ENCODE results near the gene AGR2. TPM values are rescaled to one million over a fixed set of nuclear protein-coding genes. Genes with fewer than 3 reads are reported as not detected.

AGR2 gene
- total and polyA plus RNA-seq, 10 of the 15 experiments (the other 5 are each of a cell fraction or from before 2014, with no cell fraction given) = 0.67 TPM; not detected in 9

- ChIA-PET POLR2A (no interaction called here), CTCF (no interaction called here), SMC1A (ENCODE audit: uncharacterized antibody, unreplicated experiment) (no interaction called here), RAD21 (ENCODE audit: unreplicated experiment) (no interaction called here)
- Histone ChIP-seq H3K36me3 (ENCODE audit: control insufficient read depth in 2 of 2, insufficient read depth in 2 of 2, low read length in 1 of 2) (no peaks in the 10 kb centered on the region), H2AFZ (ENCODE audit: control insufficient read depth, low read depth, low read length) (no peak overlapping the region), H3K4me2 (ENCODE audit: control insufficient read depth, insufficient read depth) (no peak overlapping the region), H3K27ac (ENCODE audit: control insufficient read depth, insufficient read depth) (no peak overlapping the region), H3K4me1 (ENCODE audit: control insufficient read depth, insufficient read depth, low read length) (no peaks in the 10 kb centered on the region), H3K9me3 (replicated peaks; ENCODE audit: control insufficient read depth, insufficient read depth, low read length) (no peaks in the 10 kb centered on the region), H3K4me3 (no peak overlapping the region), H3K79me2 (ENCODE audit: control insufficient read depth, insufficient read depth, low read length) (no peaks in the 10 kb centered on the region), H4K20me1 (ENCODE audit: control insufficient read depth, insufficient read depth) (no peaks in the 10 kb centered on the region), H3K27me3 (replicated peaks in 1 of 2; ENCODE audit: control insufficient read depth in 2 of 2, insufficient read depth in 2 of 2, low read length in 1 of 2) (no peaks in the 10 kb centered on the region), H3K9ac (ENCODE audit: control insufficient read depth, insufficient read depth, low read length) (no peak overlapping the region)
- no peak for FAIRE-seq
- no TSS peak for BruUV-seq (replicated peaks)
- 0% methylated on average over 2 of the region's 2 CpGs for WGBS (ENCODE audit: insufficient coverage, insufficient replicate concordance, low lambda C conversion rate, missing lambda C conversion rate)
- no peak for DNase-seq (ENCODE audit: low read depth, low spot score)
- intact Hi-C loops (cut with micrococcal nuclease; ENCODE audit: unreplicated experiment) = no loop called here
- in situ Hi-C loops (cut with MboI) = no loop called here
- no peak for ATAC-seq
- TF ChIP-seq PAX8 (IDR thresholded peaks at IDR 0.05) (no peak), SMAD1 (IDR thresholded peaks at IDR 0.05; ENCODE audit: low read depth, partially characterized antibody) (no peak), MXI1 (IDR thresholded peaks at IDR 0.05; ENCODE audit: low read depth, low read length) (no peak), ZNF24 (IDR thresholded peaks at IDR 0.05) (no peak), BCLAF1 (IDR thresholded peaks at IDR 0.05) (no peak), TARDBP (IDR thresholded peaks at IDR 0.05; ENCODE audit: borderline replicate concordance) (no peak), STAT3 (IDR thresholded peaks at IDR 0.05; ENCODE audit: low read depth, low read length) (no peak), REST (IDR thresholded peaks at IDR 0.05; ENCODE audit: low read depth, low read length) (no peak), ASH2L (IDR thresholded peaks at IDR 0.05; ENCODE audit: borderline replicate concordance, low read depth) (no peak), CHD4 (IDR thresholded peaks at IDR 0.05) (no peak), ATF7 (IDR thresholded peaks at IDR 0.05; ENCODE audit: low read depth) (no peak), MAX (IDR thresholded peaks at IDR 0.05; ENCODE audit: low read depth, low read length) (no peak), NRF1 (conservative IDR thresholded peaks at IDR 0.05; ENCODE audit: low read depth, low read length) (no peak), PAX5 (IDR thresholded peaks at IDR 0.05; ENCODE audit: borderline replicate concordance, low read depth, low read length) (no peak), SREBF2 (IDR thresholded peaks at IDR 0.05; ENCODE audit: low read length) (no peak), USF2 (IDR thresholded peaks at IDR 0.05; ENCODE audit: borderline replicate concordance, low read depth, low read length) (no peak)
Observed at GRCh38 chr7:16846601-16847165, 41.9 kb upstream of the AGR2 start.

Measured in GM12878 (cell line).